ENCODE results near the gene ABLIM2.

GRCh38 chr4:8108991-8109390 lies 49.6 kb downstream of the ABLIM2 start:
- TF ChIP-seq JUND (IDR thresholded peaks at IDR 0.05), result no peak
- TF ChIP-seq YY1 (IDR thresholded peaks at IDR 0.05; ENCODE audit: extremely low read depth, insufficient replicate concordance, low read depth, low read length), result no peak
- TF ChIP-seq MAX (IDR thresholded peaks at IDR 0.05), result no peak
- no peak for TF ChIP-seq EZH2 (IDR thresholded peaks at IDR 0.05)
- TF ChIP-seq, protein P1, sequence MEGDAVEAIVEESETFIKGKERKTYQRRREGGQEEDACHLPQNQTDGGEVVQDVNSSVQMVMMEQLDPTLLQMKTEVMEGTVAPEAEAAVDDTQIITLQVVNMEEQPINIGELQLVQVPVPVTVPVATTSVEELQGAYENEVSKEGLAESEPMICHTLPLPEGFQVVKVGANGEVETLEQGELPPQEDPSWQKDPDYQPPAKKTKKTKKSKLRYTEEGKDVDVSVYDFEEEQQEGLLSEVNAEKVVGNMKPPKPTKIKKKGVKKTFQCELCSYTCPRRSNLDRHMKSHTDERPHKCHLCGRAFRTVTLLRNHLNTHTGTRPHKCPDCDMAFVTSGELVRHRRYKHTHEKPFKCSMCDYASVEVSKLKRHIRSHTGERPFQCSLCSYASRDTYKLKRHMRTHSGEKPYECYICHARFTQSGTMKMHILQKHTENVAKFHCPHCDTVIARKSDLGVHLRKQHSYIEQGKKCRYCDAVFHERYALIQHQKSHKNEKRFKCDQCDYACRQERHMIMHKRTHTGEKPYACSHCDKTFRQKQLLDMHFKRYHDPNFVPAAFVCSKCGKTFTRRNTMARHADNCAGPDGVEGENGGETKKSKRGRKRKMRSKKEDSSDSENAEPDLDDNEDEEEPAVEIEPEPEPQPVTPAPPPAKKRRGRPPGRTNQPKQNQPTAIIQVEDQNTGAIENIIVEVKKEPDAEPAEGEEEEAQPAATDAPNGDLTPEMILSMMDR (IDR thresholded peaks at IDR 0.05 in 2 of 3, conservative IDR thresholded peaks at IDR 0.05 in 1 of 3; ENCODE audit: borderline replicate concordance in 1 of 3, insufficient read depth in 1 of 3, low read depth in 2 of 3, low read length in 2 of 3), result no peak
- TF ChIP-seq, protein P2, sequence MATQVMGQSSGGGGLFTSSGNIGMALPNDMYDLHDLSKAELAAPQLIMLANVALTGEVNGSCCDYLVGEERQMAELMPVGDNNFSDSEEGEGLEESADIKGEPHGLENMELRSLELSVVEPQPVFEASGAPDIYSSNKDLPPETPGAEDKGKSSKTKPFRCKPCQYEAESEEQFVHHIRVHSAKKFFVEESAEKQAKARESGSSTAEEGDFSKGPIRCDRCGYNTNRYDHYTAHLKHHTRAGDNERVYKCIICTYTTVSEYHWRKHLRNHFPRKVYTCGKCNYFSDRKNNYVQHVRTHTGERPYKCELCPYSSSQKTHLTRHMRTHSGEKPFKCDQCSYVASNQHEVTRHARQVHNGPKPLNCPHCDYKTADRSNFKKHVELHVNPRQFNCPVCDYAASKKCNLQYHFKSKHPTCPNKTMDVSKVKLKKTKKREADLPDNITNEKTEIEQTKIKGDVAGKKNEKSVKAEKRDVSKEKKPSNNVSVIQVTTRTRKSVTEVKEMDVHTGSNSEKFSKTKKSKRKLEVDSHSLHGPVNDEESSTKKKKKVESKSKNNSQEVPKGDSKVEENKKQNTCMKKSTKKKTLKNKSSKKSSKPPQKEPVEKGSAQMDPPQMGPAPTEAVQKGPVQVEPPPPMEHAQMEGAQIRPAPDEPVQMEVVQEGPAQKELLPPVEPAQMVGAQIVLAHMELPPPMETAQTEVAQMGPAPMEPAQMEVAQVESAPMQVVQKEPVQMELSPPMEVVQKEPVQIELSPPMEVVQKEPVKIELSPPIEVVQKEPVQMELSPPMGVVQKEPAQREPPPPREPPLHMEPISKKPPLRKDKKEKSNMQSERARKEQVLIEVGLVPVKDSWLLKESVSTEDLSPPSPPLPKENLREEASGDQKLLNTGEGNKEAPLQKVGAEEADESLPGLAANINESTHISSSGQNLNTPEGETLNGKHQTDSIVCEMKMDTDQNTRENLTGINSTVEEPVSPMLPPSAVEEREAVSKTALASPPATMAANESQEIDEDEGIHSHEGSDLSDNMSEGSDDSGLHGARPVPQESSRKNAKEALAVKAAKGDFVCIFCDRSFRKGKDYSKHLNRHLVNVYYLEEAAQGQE (IDR thresholded peaks at IDR 0.05; ENCODE audit: low read depth), result no peak
- no peak for TF ChIP-seq POLR2AphosphoS5 (IDR thresholded peaks at IDR 0.05; ENCODE audit: low read depth, low read length)
- no peak for TF ChIP-seq ZNF274 (IDR thresholded peaks at IDR 0.05; ENCODE audit: low read depth, low read length)
- TF ChIP-seq EGR1 (IDR thresholded peaks at IDR 0.05; ENCODE audit: low read depth), result no peak
- TF ChIP-seq POLR2A (IDR thresholded peaks at IDR 0.05; ENCODE audit: borderline replicate concordance, extremely low read depth, insufficient read depth, insufficient read length), result no peak
- no peak for TF ChIP-seq CEBPB (IDR thresholded peaks at IDR 0.05; ENCODE audit: low read depth)
